ENCODE measurements around the gene GAS7.

Gene GAS7

DNA sequence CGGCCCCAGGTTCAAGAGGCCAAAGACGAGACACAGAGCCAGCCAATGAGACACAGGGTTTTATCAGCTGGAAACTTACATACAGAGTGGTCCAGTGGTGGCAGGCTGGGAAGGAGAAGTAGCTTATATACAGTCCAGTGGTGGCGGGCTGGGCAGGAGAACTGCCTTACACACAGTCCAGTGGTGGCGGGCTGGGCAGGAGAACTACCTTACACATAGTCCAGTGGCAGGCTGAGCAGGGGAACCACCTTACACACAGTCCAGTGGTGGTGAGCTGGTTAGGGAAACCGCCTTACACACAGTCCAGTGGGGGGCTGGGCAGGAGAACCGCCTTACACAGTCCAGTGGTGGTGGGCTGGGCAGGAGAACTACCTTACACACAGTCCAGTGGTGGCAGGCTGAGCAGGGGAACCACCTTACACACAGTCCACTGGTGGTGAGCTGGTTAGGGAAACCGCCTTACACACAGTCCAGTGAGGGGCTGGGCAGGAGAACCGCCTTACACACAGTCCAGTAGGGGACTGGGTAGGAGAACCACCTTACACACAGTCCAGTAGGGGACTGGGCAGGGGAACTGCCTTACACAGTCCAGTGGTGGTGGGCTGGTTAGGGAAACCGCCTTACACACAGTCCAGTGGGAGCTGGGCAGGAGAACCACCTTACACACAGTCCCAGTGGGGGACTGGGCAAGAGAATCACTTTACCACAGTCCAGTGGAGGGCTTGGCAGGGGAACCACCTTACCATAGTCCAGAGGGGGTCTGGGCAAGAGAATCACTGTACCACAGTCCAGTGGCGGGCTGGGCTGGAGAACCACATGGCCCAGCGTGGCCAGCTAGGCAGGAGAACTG, 90.9 kb downstream of the GAS7 start:
- DNase-seq (ENCODE audit: low read depth): no peak
- no peak overlapping the region for H3K4me3 ChIP-seq (ENCODE audit: low read depth, low read length)
- TF ChIP-seq, protein P1, sequence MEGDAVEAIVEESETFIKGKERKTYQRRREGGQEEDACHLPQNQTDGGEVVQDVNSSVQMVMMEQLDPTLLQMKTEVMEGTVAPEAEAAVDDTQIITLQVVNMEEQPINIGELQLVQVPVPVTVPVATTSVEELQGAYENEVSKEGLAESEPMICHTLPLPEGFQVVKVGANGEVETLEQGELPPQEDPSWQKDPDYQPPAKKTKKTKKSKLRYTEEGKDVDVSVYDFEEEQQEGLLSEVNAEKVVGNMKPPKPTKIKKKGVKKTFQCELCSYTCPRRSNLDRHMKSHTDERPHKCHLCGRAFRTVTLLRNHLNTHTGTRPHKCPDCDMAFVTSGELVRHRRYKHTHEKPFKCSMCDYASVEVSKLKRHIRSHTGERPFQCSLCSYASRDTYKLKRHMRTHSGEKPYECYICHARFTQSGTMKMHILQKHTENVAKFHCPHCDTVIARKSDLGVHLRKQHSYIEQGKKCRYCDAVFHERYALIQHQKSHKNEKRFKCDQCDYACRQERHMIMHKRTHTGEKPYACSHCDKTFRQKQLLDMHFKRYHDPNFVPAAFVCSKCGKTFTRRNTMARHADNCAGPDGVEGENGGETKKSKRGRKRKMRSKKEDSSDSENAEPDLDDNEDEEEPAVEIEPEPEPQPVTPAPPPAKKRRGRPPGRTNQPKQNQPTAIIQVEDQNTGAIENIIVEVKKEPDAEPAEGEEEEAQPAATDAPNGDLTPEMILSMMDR (conservative IDR thresholded peaks at IDR 0.05; ENCODE audit: low read depth, low read length): no peak

DNA sequence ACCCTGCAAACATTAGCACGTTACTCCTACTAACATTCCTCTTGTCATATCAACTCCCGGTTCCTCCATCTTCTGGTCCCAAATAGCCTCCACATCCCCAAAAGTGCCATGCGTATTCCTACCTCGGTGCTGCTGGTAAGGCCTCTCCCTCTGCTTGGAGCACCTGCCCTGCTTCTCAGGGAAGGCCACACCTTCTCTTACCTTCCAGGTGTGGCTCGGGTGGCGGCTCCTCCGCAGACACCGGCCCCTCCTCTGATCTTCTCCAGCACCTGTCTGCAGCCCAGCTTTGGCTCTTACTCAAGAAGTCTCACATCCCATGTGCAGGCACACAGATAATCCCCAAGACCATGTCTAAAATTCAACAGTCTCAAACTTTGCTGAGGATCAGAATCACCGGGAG, 92.3 kb downstream of the GAS7 start:
- TF ChIP-seq, protein P1 (conservative IDR thresholded peaks at IDR 0.05; ENCODE audit: low read depth, low read length): no peak
- H3K4me3 ChIP-seq (ENCODE audit: low read depth, low read length): no peak overlapping the region
- DNase-seq (ENCODE audit: low read depth): no peak

DNA sequence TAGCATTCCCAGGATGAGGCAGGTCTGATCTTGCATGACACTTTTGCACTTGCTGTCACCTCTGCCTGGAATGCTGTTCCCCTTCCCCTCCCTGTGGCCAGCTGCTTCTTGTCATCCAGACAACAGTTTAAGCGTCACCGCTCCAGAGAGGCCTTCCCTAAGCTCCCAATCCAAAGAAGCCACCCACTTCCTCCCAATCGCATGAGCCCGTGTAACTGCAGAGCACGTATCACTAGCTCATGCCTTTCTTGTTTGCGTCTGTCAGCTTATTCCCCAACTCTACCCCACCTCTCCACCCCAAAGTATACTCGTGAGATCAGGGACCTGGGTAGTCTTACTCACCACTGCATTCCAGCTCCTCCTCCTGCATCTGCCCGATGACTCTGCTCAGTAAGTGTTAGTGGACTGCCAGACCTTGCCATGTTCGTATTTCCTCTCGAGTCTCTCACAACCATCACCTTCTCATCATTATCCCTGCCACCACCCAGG, 92.8 kb downstream of the GAS7 start:
- TF ChIP-seq, protein P1 (conservative IDR thresholded peaks at IDR 0.05; ENCODE audit: low read depth, low read length): no peak
- no peak overlapping the region for H3K4me3 ChIP-seq (ENCODE audit: low read depth, low read length)
- peak; percentile 51 for DNase-seq (ENCODE audit: low read depth)

DNA sequence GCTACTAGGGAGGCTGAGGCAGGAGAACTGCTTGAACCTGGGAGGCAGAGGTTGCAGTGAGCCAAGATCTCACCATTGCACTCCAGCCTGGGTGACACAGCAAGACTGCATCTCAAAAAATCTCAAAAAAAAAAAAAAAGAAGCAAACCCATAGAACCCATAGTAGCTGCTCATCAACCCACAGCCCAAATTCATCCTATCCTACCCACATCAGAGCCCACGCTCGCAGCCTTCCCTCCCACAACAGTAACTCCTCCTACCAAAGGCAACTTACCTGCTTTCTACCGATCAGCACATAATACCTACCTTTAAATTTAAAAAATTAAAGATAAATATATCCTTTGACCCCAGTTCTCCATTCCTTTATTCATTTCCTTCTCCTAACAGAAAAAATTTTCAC, 94.7 kb downstream of the GAS7 start:
- no peak for DNase-seq (ENCODE audit: low read depth)
- TF ChIP-seq, protein P1 (conservative IDR thresholded peaks at IDR 0.05; ENCODE audit: low read depth, low read length): no peak
- H3K4me3 ChIP-seq (ENCODE audit: low read depth, low read length): no peak overlapping the region

DNA sequence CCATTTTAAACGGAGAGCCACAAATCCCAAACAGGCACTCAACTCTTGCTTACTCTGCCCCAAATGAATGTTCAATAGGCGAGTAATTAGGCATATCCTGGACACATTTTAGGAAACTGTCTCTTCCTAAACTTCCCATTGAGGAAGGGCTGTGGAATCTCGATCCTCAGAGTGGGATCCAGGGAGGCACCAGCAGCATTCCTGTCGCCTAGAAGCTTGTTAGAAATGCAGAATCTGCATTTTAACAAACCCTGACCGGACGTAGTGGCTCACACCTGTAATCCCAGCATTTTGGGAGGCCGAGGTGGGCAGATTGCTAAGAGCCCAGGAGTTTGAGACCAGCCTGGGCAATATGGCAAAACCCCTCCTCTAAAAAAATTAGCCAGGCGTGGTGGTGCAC, 95.6 kb downstream of the GAS7 start:
- no peak for DNase-seq (ENCODE audit: low read depth)
- TF ChIP-seq, protein P1 (conservative IDR thresholded peaks at IDR 0.05; ENCODE audit: low read depth, low read length): no peak
- no peak overlapping the region for H3K4me3 ChIP-seq (ENCODE audit: low read depth, low read length)

- H3K4me3 ChIP-seq (ENCODE audit: low read depth, low read length): no peak overlapping the region
- TF ChIP-seq, protein P1 (conservative IDR thresholded peaks at IDR 0.05; ENCODE audit: low read depth, low read length): no peak
- peak; percentile 57 for DNase-seq (ENCODE audit: low read depth)
These were observed 99.3 kb downstream of the GAS7 start for GRCh38 chr17:10099051-10099571.

All from choroid plexus epithelial cell (primary cell).